ENCODE measurements around the gene LFNG.
"Not testable (repeated sequence)": the region's sequence is repeated elsewhere in the genome, so short reads cannot be mapped to it uniquely, and the experiment has no call there.

The LFNG gene

GRCh38 chr7:2558629-2559282, 39.2 kb downstream of the LFNG start, which contains the start of gene IQCE:
IQCE (plus strand) TSS chr7:2558979; CDS start chr7:2559182, 203 bp downstream.
- Mint-ChIP-seq H3K4me1 (peaks cover 16% of the 10 kb centered on the region), H3K36me3 (ENCODE audit: low read depth) (peaks cover 8% of the 10 kb centered on the region), H3K9me3 (no peaks in the 10 kb centered on the region), H3K27ac (peak within 1 kb of the TSS; percentile 70 to 91 (median 73)), H3K27me3 (ENCODE audit: low read depth) (no peaks in the 10 kb centered on the region), H3K4me3 (peak within 1 kb of the TSS; percentile 83 to 91 (median 91))
- TF ChIP-seq, protein P1, sequence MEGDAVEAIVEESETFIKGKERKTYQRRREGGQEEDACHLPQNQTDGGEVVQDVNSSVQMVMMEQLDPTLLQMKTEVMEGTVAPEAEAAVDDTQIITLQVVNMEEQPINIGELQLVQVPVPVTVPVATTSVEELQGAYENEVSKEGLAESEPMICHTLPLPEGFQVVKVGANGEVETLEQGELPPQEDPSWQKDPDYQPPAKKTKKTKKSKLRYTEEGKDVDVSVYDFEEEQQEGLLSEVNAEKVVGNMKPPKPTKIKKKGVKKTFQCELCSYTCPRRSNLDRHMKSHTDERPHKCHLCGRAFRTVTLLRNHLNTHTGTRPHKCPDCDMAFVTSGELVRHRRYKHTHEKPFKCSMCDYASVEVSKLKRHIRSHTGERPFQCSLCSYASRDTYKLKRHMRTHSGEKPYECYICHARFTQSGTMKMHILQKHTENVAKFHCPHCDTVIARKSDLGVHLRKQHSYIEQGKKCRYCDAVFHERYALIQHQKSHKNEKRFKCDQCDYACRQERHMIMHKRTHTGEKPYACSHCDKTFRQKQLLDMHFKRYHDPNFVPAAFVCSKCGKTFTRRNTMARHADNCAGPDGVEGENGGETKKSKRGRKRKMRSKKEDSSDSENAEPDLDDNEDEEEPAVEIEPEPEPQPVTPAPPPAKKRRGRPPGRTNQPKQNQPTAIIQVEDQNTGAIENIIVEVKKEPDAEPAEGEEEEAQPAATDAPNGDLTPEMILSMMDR (IDR thresholded peaks at IDR 0.05; ENCODE audit: unreplicated experiment in 3 of 3) = no peak

- Mint-ChIP-seq H3K27me3 (ENCODE audit: low read depth) (no peaks in the 10 kb centered on the region), H3K4me1 (peaks cover 11% of the 10 kb centered on the region), H3K27ac (peak overlapping the region in 1 of 3 experiments; percentile 50), H3K36me3 (ENCODE audit: low read depth) (peaks cover 4% of the 10 kb centered on the region), H3K9me3 (no peaks in the 10 kb centered on the region), H3K4me3 (peak overlapping the region; percentile 81 to 84 (median 83))
- TF ChIP-seq, protein P1 (IDR thresholded peaks at IDR 0.05; ENCODE audit: unreplicated experiment in 3 of 3) = no peak
These were observed 39.8 kb downstream of the LFNG start for GRCh38 chr7:2559283-2559950.

GRCh38 chr7:2563955-2564354, 44.4 kb downstream of the LFNG start:
- H3K27me3 Mint-ChIP-seq (ENCODE audit: low read depth); H3K27ac Mint-ChIP-seq; H3K9me3 Mint-ChIP-seq; H3K4me3 Mint-ChIP-seq; H3K36me3 Mint-ChIP-seq (ENCODE audit: low read depth): not testable (repeated sequence)
- peaks cover 12% of the 10 kb centered on the region for H3K4me1 Mint-ChIP-seq

- H3K4me3 Mint-ChIP-seq = no peak overlapping the region
- TF ChIP-seq, protein P1 (IDR thresholded peaks at IDR 0.05; ENCODE audit: unreplicated experiment in 3 of 3) = no peak
- H3K4me1 Mint-ChIP-seq = peaks cover 12% of the 10 kb centered on the region
- H3K27ac Mint-ChIP-seq = peak overlapping the region in 2 of 3 experiments; percentile 1 to 12
- H3K9me3 Mint-ChIP-seq = no peaks in the 10 kb centered on the region
- H3K36me3 Mint-ChIP-seq (ENCODE audit: low read depth) = peaks cover 5% of the 10 kb centered on the region
- peaks cover 4% of the 10 kb centered on the region for H3K27me3 Mint-ChIP-seq (ENCODE audit: low read depth)
These were observed 45.5 kb downstream of the LFNG start for GRCh38 chr7:2564970-2565540.

- Mint-ChIP-seq H3K27ac (peak overlapping the region in 2 of 3 experiments; percentile 16 to 48), H3K4me3 (no peak overlapping the region), H3K36me3 (ENCODE audit: low read depth) (peaks cover 8% of the 10 kb centered on the region), H3K4me1 (peaks cover 12% of the 10 kb centered on the region), H3K9me3 (no peaks in the 10 kb centered on the region), H3K27me3 (ENCODE audit: low read depth) (peaks cover 4% of the 10 kb centered on the region)
- TF ChIP-seq, protein P1 (IDR thresholded peaks at IDR 0.05; ENCODE audit: unreplicated experiment in 3 of 3) = no peak
These were observed 46.8 kb downstream of the LFNG start for GRCh38 chr7:2566348-2566889.

Data from nephron (organoid).